NCI-H146 treated with DMSO at 0.1 percent for 48 hours (cell line): ENCODE data around the gene CD6.
"Not testable (repeated sequence)": the region's sequence is repeated elsewhere in the genome, so short reads cannot be mapped to it uniquely, and the experiment has no call there.

ENCODE experiments used
- DNase-seq: peaks from one replicate; lab custom pipeline; 2025; ENCODE audit not compliant: unreplicated experiment; lab: John Stamatoyannopoulos, UW

Gene CD6

DNA sequence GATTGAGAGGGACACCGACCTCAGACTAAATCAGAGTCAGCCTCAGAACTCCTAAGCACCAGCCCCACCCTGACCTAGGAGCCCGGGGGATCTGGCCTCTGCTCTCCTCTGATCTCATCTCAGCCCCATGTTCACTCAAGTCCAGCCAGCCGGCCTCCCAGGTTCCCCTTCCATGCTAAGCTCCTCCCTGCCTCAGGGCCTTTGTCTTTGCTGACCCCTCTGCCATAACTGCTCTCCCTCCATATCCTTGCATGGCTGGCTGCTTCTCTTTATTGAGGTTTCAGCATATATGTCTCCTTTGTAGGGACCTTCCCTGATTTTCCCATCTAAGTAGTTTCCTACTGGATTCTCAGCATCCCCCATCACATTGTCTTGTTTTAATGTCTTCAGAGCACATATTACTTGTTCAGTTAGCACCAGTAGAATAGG lies 18.7 kb upstream of the CD6 start:
- no peak for DNase-seq

- DNase-seq, result no peak
Observed at GRCh38 chr11:60953781-60954180, 17.7 kb upstream of the CD6 start.

DNA sequence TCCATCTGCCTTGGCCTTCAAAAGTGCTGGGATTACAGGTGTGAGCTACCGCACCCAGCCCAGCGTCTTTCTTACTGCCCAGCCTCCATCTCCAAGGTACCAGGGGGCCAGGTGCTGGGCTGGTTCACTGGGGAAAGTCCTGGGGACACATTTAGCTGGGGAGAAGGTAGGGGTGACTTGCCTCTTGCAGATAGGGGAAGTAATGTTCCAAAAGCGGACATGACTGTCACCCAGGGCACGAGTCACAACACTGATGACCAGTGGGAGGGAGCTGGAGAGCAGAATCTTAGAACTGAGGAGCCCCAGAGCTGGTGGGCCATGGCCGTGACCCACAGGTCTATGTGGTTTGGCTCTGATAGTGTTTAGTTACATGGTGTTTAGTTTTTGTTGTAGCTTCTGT lies 17.1 kb upstream of the CD6 start:
- DNase-seq, result no peak

- no peak for DNase-seq
Observed at GRCh38 chr11:60955571-60955970, 15.9 kb upstream of the CD6 start.

DNA sequence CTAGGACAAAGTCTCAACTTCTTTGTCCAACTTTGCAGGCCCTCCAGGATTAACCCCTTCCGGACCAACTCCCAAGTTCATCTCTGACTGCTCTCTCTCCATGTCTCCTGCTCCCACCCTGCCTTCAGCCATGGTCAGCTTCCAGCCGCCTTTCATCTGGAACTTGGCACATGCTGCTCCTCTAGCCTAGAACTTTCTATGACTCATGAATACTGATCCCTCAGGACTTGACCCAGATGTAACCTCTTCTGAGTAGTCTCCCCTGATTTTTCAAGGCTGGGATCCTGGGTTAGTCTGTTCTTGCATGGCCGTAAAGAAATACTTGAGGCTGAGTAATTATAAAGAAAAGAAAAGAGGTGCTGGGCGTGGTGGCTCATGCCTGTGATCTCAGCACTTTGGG lies 14.3 kb upstream of the CD6 start:
- DNase-seq, result no peak

- no peak for DNase-seq
Observed at GRCh38 chr11:60959431-60959830, 12.0 kb upstream of the CD6 start.

DNA sequence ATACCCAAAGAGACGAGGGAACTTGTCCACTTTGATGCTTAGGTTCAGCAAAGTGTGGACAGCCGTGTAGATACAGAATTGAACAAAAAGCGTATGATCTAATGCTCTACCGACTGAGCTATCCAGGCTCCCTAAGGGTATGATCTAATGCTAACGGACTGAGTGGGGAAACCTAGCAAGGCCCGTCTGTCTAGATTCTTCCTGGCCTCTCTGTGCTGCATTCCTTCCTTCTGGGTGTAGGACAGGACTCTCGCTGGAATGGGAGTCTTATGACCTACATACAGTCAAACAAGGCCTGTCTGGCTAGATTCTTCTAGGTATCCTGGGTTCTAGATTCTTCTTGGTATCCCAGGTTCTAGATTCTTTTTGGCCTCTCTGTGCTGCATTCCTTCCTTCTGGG lies 11.1 kb upstream of the CD6 start:
- no peak for DNase-seq

GRCh38 chr11:60964801-60965200 lies 6.7 kb upstream of the CD6 start:
- no peak for DNase-seq

GRCh38 chr11:60966890-60967289 lies 4.6 kb upstream of the CD6 start:
- no peak for DNase-seq

DNA sequence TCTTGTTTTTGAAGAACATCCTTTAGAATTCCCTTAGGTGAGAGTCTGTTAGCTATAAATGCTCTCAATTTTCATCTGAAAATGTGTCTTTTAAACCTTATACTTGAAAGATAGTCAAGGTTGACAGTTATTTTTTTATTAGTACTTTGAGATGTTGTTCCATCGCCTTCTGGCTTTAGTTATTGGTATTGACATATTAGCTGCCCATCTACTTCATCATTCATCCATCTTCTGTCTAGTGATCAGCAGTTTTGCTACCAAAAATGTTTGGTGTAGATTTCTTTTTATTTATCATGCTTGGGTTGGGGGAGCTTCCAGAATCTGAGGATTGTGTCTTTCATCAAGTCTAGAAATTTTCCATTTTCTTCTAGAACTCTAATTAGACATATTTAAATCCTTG lies 3.3 kb upstream of the CD6 start:
- no peak for DNase-seq

DNA sequence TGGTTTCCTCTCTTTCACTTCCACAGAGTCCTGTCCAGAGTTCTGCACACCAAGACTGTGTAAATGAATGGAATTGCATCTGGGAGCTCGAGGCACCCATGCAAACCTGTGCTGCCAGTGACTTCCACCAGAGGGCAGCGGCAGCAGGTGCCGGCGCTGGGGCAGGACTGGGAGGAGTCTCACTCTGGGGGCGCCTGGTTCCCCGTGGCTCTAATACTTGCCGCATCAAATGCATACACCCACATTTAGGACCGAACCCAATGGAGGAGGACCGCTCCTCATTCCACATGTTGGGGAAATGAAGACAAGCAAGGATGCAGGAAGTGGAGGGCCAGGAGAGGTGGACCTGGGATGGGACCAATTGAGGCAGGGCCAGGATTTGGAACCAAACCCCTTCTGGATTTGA lies 1.1 kb upstream of the CD6 start:
- DNase-seq, result peak; percentile 30

GRCh38 chr11:60970890-60971289 lies 590 bp upstream of the CD6 start:
- DNase-seq, result no peak

GRCh38 chr11:60972182-60973030 lies 926 bp downstream of the CD6 start:
- DNase-seq, result no peak

DNA sequence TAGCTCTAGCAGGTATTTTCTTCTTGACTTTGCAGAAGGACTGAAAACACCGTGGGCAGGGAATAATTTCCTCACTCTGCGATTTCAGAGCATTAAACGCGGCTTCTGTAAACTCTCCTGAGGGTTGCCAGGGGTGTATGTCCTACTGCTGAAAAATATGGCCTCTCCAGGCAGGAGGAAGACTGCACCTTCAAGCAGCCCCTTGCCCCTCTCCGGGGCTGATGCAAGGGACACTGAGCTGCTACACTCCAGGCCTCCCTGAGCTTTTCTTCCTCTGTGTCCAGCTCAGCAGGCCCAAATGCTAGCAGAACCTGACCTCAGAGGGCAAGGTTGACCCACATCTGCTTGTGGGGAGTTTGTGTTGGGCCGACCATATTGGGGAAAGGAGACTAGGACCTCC lies 2.2 kb downstream of the CD6 start:
- no peak for DNase-seq

GRCh38 chr11:60974316-60974715 lies 2.8 kb downstream of the CD6 start:
- not testable (repeated sequence) for DNase-seq

DNA sequence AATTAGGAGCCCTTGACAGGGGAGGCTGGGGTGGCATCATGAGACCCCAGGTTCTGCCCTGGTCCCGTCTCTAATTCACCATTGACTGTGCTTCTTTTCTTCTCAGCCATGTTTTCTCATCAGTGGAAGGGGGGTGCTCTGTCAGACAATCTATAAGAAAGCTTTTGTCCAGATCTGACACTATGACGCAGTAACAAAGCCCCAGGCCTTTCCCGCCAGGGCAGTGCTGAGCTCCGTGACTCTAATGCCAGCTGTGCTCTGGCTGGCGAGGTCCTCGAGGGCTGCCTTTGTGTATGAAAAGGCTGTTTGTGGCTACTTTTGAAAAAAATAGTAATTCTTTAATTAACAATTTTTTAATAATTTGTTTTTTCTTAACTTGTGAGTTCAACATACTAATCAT lies 3.2 kb downstream of the CD6 start:
- DNase-seq, result no peak

DNA sequence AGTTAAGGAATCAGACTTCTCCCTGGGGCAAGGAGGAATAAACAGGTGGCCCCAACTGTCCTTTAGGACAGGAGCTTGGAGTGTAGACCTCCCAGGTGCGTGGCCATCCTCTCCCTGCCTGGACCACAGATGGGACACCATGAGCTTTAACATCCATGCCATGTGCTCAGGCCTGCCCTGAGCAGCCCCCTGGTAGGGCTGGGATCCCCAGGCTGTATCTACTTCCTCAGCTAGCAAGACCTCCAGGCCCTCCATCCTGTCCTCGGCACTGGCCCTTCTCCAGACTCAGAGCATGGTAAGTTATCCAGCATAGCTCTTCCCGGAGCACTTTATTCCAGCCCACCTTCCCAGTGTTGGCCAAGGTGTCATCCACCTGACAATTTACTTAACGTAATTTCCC lies 5.7 kb downstream of the CD6 start:
- no peak for DNase-seq

GRCh38 chr11:60977836-60978235 lies 6.4 kb downstream of the CD6 start:
- DNase-seq, result no peak

- DNase-seq, result no peak
Observed at GRCh38 chr11:60978546-60979380, 7.3 kb downstream of the CD6 start.

GRCh38 chr11:60981515-60981914 lies 10.0 kb downstream of the CD6 start:
- no peak for DNase-seq

DNA sequence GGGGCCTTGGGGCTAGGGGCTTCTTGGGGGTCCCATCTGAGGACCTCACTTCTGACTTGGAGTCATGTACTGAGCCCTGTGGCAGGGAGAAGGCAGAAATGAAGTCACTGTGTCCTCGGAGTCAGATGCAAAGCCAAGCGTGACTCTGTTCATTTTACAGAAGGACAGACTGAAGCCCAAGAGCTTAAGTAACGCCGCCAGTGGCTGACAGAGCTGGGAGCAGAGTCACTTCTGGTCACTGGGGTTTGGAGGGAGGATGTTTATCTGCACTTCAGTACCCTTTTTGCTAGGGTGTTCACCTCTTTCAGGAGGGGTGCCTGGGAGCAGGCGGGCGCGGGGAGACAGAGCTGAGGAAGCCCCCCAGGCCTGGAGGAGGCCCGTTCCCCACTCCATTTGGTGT lies 10.7 kb downstream of the CD6 start:
- no peak for DNase-seq

DNA sequence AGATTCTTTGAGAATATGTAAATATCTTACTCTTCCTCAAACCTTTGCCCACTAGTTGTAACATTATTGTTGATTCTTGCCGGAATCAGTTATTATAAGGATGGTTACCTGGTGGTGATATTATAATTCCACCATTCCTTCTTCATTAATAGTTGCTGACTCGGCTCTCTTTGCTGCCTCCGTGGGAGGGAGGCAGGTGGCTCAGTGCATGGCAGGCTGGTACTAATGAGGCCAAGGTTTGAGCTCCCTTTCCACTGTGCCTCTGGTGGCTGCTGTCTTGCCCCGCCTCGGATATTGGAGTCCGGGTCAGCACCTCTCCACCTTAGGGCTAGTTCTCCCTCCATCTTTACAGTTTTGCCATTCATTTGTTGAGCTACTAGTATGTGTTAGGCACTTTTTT lies 12.7 kb downstream of the CD6 start:
- DNase-seq, result no peak
